GM18526 (cell line): ENCODE results near the gene FAM167B.

Source experiments
- POLR2A ChIP-seq: IDR thresholded peaks from 3 replicates; pipeline ENCODE4 v1.6.1; 2011; ENCODE audit not compliant: insufficient read length; ENCODE audit errors: extremely low read depth

The FAM167B gene

DNA sequence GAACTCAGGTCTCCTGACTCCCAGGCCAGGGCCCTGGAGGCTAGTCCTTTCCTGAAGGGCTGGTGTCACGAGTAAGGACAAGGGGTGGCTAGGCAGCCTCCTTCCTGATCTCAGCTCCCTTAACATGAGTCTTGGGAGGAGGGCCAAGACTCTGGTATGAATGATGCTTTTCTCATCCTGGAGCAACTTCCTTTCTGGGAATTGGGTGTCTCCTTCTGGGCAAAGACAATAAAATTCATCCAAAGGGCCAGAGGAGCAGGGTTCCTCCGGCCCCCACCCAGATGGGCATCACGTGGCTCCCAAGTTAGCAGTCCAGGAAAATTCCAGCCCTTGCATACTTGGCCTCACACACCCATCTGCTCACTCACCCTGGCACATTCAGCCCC, at the start of gene FAM167B:
Gene FAM167B, plus strand, starts transcription at position 335 of the 386 bp plus-strand sequence. CDS start 200 bp downstream, outside the sequence.
- TF ChIP-seq POLR2A: no peak

DNA sequence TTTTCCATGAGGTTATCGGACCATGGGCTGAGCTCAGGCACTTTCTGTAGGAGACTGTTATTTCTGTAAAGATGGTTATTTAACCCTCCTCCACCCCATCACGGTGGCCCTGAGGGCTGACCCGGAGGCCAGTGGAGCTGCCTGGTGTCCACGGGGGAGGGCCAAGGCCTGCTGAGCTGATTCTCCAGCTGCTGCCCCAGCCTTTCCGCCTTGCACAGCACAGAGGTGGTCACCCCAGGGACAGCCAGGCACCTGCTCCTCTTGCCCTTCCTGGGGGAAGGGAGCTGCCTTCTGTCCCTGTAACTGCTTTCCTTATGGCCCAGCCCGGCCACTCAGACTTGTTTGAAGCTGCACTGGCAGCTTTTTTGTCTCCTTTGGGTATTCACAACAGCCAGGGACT, 49.2 kb upstream of the FAM167B start:
- TF ChIP-seq POLR2A: no peak

DNA sequence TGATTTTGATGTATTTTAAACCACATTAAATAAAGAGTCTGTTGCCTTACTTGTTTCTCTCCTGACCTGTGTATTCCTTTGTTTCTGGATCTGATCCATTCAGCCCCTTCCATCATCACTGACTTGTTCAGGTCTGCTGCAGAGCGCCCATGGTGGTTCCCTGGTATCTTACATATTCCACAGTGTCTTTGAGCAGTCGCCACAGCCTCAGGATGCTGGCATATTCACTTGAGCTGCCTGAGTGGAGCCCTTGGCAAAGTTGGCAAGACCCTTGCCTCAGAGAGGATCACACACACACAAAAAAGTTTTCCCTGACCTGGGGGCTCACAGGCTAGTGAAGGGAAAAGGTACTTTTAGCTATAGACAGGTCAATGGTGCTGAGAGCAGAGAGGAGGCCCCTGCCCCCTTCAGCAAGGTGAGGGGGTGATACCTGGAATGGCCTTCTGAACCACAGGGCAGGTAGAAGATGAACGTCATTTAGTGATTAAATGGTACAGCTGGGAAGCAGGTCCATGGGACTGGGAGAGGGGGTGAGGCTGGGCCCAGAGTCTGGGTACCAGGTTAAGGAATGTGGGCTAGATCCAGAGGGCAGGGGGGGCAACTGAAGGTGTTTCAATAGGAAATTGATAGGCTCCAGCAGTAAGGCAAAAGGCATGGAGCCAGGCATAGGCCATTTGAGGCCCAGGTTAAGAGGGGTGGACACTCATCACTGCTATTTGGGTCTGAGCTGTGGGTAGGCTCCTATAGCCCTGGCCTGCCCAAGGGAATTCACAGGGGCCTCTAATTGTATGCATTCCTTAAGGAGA, 48.6 kb upstream of the FAM167B start:
- no peak for TF ChIP-seq POLR2A

DNA sequence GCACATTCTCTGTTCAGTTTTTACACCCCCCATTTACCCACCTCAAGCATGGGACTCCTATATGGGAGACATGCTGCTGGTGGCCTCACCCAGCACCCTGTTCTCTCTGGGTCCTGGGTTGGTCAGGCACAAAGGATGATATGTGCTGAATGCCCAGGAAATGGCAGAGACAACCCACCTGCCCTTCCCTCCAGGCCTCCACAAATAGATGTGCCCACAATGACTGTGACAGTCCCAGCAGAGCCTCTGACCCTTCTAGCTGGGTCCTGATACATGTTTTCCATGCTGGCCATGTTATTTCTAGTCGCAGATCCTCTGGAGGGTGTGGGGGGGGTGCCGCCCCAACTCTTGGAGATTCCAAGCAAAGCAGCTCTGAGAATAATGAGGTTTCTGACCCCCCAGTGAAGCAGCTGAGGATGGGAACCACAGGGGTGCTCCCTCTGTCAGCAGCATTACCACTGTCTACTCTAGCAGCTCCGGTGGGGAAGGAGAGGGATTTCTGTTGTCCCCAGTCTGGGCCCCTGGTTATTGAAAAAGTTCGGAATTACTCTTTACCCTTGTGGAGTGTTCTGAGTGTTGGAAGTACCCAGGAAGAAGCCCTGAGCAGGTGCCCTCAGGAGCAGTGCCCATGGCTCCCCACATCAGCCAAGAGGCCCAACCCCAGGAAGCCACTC, 47.8 kb upstream of the FAM167B start:
- TF ChIP-seq POLR2A: no peak

DNA sequence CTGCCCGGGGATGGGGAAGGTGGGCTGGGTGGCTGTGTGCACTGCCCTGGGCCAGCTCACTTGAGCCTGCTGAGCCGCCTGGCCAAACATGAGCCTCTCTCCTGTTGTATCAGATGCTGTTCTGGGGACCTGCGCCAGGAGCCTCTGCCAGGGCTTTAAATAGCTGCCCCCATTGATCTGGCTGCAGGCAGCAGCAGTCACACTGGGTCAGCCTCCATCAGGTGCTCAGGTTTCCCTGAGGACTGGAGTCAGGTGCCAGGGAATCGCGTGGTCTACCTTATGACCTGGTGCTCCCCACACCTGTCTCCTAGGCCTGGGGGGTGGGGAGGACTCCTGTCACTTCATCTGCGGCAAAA, 47.3 kb upstream of the FAM167B start:
- no peak for TF ChIP-seq POLR2A

DNA sequence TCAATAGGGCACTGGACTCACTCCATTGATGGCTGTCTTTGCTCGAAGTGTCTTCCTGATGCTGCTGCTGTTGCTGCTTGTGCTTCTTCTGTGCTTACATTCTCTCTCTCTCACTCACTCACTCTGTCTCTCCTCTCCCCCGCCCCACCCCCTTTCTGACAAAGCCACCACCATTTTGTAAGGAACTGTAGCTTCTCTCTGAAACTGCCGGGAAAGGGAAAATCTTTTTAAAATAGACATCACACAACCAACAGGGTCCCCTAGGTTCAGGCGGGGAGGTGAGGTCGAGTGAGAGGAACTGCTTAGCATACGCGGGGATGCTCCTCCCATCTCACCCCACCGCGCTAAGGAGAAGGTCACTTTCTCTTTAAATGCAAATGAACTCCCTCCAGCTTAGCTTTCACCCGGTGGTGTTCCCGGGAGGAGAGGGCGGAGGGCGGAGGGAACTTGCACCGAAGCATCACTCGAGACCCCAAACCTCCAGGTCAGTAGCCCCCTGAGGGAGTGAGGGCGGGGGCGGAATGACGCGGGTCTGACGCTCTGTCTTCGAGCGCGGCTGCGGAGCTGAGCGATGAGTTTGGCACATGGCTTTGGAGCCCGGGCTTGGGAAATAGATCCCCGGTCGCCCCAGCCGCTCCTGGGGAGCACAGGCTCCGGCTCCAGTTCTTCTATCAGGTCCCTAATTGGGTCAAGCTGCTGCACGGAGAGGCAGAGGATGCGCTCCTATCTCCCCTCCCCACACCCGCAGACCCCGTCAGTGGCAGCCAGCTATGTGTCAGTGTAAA, 46.6 kb upstream of the FAM167B start, which contains the start of gene CCDC28B:
Gene CCDC28B, plus strand, starts transcription at position 370 of the 785 bp plus-strand sequence. CDS start 1,341 bp downstream, outside the sequence.
- peak; percentile 41 for TF ChIP-seq POLR2A

DNA sequence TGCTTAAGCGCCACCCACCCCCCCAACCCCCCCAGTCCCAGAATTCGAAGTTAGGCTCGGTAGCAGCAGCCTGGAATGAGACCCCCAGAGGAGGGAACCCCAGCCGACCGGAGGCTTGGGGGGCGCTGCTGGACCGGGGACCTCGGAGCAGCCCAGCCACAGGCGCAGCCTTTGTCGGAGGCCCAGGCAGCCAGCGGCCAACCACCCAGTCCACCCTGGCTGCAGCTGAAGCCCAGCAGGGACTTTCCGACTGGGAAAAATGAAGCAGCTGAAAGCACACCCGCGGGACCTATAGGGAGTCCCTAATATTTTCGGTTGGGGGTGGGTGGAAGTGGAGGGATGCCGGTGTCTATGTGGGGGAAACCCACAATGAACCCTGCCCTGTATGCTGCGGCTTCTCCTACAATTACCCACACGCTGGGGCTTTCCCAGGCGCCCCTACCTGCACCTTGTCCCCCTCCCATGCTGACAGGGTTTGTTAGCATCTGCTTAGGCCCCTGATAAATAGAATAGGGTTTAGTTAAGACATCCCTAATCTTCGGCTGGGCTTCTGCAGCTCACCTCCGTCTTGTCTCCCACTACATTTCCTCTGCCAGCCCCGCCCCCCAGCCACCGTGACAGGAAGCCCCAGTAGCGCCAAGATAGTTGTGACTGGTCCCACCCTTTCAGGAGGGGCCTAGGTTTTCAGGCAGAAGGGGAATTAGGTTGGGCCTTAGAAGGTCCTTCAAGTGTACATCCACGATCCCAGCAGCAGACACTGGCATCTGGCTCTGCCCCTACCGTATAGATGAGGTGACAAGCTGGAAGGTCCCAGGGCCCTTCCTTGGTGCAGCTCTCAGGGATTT, 45.8 kb upstream of the FAM167B start:
- no peak for TF ChIP-seq POLR2A

DNA sequence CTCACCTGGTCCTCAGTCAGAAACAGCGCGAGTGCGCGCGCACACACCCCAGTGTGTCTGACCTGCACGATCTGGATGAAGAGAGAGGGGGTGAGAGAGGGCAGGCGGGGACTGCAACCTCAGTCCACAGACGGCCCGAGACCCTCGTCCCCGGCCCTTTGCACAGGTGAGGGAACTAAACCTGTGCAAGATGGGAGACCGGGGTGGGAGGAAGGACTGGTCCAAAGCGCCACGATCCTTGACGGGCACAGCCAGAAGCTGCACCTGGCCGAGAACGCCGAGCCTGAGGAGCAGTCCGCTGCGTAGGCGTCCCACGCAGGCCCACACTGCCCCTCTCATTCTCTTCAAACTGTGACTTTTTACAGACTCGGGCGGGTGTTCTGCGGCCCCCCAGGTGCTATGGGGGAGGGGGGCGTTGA, 42.1 kb upstream of the FAM167B start:
- no peak for TF ChIP-seq POLR2A

DNA sequence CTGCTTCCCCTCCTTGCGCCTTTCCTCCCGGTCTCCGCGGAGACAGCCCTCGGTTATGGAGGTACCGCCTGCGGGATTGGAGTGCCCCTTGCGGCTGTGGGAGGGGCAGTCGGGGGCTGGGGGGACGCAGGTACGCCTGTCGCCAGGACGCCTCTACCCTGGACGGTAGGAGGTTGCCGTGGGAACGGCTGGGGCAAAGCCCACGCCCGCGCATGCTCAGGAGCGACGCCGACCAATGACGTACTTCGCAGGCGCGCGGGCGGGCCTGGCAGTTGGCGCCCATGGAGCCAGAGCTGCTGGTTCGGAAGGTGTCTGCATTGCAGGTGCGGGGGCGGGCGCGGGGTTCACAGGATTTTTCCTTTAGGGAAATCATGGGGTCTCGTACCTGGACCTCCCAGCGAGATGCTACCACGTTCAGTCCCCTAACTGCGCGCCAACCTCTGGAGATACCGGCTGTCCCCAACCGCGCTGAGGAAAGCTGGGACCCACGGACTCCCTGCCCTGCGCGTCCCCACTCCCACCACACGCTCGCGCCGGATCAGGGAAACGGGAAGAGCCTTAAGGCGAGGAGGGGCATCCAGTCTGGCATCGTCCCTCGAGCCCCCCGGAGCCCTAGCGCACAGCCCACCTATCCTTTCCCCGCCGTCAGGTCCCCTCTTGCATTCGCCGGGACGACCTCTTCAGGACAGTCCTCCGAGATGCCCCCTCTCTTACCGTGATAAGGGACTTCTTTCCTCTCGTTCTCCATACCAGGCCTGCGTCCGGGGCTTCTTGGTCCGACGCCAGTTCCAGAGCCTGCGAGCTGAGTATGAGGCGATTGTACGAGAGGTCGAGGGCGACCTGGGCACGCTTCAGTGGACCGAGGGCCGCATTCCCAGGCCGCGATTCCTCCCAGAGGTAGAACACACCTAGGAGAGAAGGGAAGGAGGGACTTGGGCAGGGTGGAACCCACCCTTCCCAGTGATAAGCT, 41.3 kb upstream of the FAM167B start, which contains the start of gene IQCC:
Gene IQCC, plus strand, starts transcription at position 271 of the 970 bp plus-strand sequence. Its CDS starts 11 bp downstream, at position 282.
- TF ChIP-seq POLR2A: peak; percentile 78

DNA sequence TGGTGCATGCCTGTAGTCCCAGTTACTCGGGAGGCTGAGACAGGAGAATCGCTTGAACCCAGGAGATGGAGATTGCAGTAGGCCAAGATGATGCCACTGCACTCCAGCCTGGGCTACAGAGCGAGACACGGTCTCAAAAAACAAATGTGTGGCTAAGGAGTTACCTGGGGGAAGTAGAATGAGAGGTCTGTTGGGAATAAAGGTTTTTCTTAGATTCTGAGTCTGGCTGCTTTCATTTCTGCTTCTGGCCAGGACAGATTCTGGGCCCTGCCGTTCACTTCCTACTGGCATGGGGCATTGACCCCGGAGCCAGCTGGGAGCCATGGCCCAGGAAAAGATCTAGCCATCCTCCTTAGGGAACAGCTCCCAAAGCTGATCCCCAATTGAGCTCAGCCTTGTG, 38.6 kb upstream of the FAM167B start:
- no peak for TF ChIP-seq POLR2A

DNA sequence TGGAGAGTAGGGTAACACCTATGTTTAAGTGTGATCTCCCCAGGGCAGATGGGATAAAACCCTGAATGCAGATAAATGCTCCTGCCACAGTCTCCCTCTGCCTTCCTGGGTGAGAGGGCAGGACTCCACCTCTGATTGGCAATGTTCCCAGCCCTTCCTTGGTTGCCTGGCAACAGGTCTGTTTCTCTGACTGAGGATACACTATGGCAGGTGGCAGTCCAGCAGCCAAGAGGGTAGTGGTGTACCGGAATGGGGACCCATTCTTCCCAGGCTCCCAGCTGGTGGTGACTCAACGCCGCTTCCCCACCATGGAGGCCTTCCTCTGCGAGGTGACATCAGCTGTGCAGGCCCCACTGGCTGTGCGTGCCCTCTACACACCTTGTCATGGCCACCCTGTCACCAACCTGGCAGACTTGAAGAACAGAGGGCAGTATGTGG, 38.1 kb upstream of the FAM167B start, which contains the start of gene DCDC2B:
Gene DCDC2B, plus strand, starts transcription at position 199 of the 438 bp plus-strand sequence. Its CDS starts 5 bp downstream, at position 204.
- TF ChIP-seq POLR2A: no peak

DNA sequence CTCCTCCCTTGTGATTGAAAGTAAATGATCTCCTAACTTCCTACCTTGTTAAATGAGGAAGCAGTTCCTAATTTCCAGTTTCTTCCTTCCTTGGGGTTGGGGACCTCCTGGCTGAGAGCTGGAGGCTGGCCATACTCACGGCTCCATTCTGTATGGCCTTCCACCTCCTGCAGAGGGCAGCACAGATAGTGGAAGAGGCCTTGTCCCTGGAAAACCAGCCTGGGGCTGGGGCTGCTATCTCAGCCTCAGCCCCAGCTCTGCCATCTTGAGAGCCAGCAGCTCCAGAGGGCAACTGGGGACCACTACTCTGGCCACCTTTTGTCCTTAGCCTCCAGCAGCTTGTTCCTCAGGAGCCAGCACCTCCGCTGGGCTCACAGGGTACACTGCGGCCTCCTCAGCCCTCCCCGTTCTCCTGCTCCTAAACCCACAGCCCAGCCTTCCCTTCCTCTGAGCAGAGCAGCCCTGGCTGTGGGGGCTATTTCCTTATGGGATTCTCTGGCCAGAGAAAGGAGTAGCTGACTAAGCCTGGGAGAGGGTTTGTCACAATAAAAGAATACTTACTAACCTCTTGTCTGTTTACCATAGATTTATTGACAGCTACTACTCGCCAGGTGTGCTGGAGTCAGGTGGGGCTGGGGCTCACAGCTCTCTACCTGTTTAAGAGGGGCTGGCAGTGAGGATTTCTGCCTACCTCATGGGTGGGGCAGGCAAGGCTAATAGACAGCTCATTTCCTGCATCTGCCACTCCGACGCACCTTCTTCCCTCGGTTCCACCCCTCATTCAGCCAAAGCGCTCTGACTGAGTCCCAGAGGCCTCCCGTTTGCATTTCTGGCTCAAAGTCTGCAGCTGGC, 31.2 kb upstream of the FAM167B start:
- no peak for TF ChIP-seq POLR2A
